K562 (cell line): Measurements from ENCODE around the gene CCDC200.

Experiments used
- LEF1 ChIP-seq: fragments of 450-650 bp; IDR thresholded peaks from 2 replicates; pipeline ENCODE4 v1.6.1; 2016; ENCODE audit warnings: mild to moderate bottlenecking
- SP1 ChIP-seq: sonication (generic); formaldehyde crosslinking; IDR thresholded peaks from 2 replicates; pipeline ENCODE4 v1.8.1; 2022; ENCODE audit warnings: mild to moderate bottlenecking, missing genetic modification reagents
- TF ChIP-seq, protein P1 (sequence below), 3 experiments: IDR thresholded peaks in 2 of 3; conservative IDR thresholded peaks in 1 of 3; 2 replicates each; pipeline ENCODE4 v1.5.1; 2011 to 2012; ENCODE audit warnings: low read length in 3 of 3, mild to moderate bottlenecking in 3 of 3, control low read depth in 2 of 3, improper control_type of control experiment in 1 of 3, inconsistent platforms in 1 of 3, low read depth in 1 of 3, mixed read lengths in 1 of 3, moderate library complexity in 1 of 3; ENCODE audit not compliant: insufficient read depth in 2 of 3

DNA sequence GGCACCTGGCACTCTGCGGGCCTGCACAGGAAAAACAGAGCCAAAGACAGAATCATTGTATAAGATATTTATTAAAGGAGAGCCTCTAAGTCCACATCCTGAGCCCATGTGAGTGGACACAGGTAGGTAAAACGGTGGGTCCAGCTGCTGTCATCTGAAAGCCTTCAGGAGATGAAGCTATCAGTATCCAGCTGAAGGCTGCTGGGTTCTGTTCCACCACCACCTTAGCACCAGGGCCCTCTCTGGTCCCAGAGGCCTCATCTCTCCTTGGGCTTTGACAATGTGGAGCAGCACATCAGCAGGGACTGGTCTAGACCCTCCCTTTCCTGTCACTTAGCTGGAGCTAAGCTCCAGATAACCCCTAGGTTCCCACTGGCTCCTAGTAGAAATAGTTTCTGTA, 9.4 kb downstream of the CCDC200 start:
- TF ChIP-seq LEF1 (no peak), SP1 (CRISPR knock-in tag) (no peak)
- TF ChIP-seq, protein P1, sequence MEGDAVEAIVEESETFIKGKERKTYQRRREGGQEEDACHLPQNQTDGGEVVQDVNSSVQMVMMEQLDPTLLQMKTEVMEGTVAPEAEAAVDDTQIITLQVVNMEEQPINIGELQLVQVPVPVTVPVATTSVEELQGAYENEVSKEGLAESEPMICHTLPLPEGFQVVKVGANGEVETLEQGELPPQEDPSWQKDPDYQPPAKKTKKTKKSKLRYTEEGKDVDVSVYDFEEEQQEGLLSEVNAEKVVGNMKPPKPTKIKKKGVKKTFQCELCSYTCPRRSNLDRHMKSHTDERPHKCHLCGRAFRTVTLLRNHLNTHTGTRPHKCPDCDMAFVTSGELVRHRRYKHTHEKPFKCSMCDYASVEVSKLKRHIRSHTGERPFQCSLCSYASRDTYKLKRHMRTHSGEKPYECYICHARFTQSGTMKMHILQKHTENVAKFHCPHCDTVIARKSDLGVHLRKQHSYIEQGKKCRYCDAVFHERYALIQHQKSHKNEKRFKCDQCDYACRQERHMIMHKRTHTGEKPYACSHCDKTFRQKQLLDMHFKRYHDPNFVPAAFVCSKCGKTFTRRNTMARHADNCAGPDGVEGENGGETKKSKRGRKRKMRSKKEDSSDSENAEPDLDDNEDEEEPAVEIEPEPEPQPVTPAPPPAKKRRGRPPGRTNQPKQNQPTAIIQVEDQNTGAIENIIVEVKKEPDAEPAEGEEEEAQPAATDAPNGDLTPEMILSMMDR (IDR thresholded peaks at IDR 0.05 in 2 of 3, conservative IDR thresholded peaks at IDR 0.05 in 1 of 3; ENCODE audit: insufficient read depth in 2 of 3, low read depth in 1 of 3, low read length in 3 of 3): no peak
